HepG2 (cell line): ENCODE results near the gene WNT5A. TPM values are rescaled to one million over a fixed set of nuclear protein-coding genes. Genes with fewer than 3 reads are reported as not detected.

Source experiments
- ATAC-seq: fragments of 200-7000 bp; cut with Tn5 transposase; 3 replicates; pipeline ENCODE4 v1.9.1; 2020; ENCODE audit warnings: mild to moderate bottlenecking, moderate library complexity
- BruUV-seq: library from RNA; stranded (reverse); fragments of 400-500 nt; replicated peaks from 2 replicates; lab custom pipeline; 2021; lab: Mats Ljungman, UMichigan
- CTCF ChIA-PET: fragments of 300-600 bp; formaldehyde crosslinking; extraction: SDS; loops from one replicate; lab custom pipeline; 2021; ENCODE audit warnings: low total read pairs, inconsistent platforms, low intra/inter-chr PET ratio; lab: Yijun Ruan, JAX
- POLR2A ChIA-PET: fragments of 350-600 bp; sonication (Branson Sonifier 250); formaldehyde crosslinking; loops from one replicate; lab custom pipeline; 2020; ENCODE audit warnings: antibody characterized with exemption, inconsistent platforms; lab: Yijun Ruan, JAX
- DNase-seq: peaks from one replicate; pipeline ENCODE4 v3.0.0-alpha.2; 2015; ENCODE audit warnings: low spot score
- FAIRE-seq: peaks from 3 replicates; lab custom pipeline; 2011; peaks lifted over from hg19 to GRCh38; lab: Jason Lieb, UNC
- H2AFZ ChIP-seq: one replicate; pipeline ENCODE4 v1.6.1; 2011; ENCODE audit warnings: low read length, inconsistent platforms
- H3K27ac ChIP-seq: fragments of 300-600 bp; 3 replicates; pipeline ENCODE4 v1.8.0; 2011; ENCODE audit warnings: mixed run types, mild to moderate bottlenecking, mixed read lengths, low read length, inconsistent platforms; ENCODE audit not compliant: insufficient read depth; ENCODE audit errors: extremely low read length
- H3K27me3 ChIP-seq, 2 experiments: fragments of 200-600 bp in 1 of 2; 2 replicates in 1 of 2; 3 replicates in 1 of 2; pipeline versions ENCODE4 v1.6.0 to v1.8.0; 2011; ENCODE audit warnings: low read length in 2 of 2, mild to moderate bottlenecking in 2 of 2, moderate library complexity in 2 of 2, inconsistent platforms in 1 of 2; ENCODE audit not compliant: insufficient read depth in 2 of 2, control insufficient read depth in 1 of 2
- H3K36me3 ChIP-seq, 2 experiments: fragments of 200-600 bp in 1 of 2; replicated peaks in 1 of 2; 2 replicates in 1 of 2; 3 replicates in 1 of 2; pipeline versions ENCODE4 v1.5.1 to v1.8.0; 2011; ENCODE audit warnings: low read length in 2 of 2, inconsistent platforms in 1 of 2; ENCODE audit not compliant: insufficient read depth in 2 of 2, control insufficient read depth in 1 of 2
- H3K4me1 ChIP-seq: 2 replicates; pipeline ENCODE4 v1.5.1; 2012; ENCODE audit warnings: low read length, inconsistent platforms; ENCODE audit not compliant: insufficient read depth
- H3K4me2 ChIP-seq: 2 replicates; pipeline ENCODE4 v1.6.0; 2011; ENCODE audit warnings: low read depth, low read length, inconsistent platforms
- H3K4me3 ChIP-seq, 3 experiments: fragments of 200-600 bp in 1 of 3; sonication (generic), shearing (Covaris generic) in 1 of 3; replicated peaks in 1 of 3; 2 replicates each; pipeline ENCODE4 v1.5.1; 2011 to 2016; ENCODE audit warnings: low read length in 3 of 3, inconsistent platforms in 2 of 3, low read depth in 2 of 3, mild to moderate bottlenecking in 2 of 3, control low read depth in 1 of 3, mixed read lengths in 1 of 3; ENCODE audit not compliant: insufficient read depth in 1 of 3
- H3K79me2 ChIP-seq: one replicate; pipeline ENCODE4 v1.6.1; 2011; ENCODE audit warnings: low read length, inconsistent platforms; ENCODE audit not compliant: insufficient read depth
- H3K9ac ChIP-seq: 2 replicates; pipeline ENCODE4 v1.6.0; 2011; ENCODE audit warnings: mild to moderate bottlenecking, low read depth, low read length, inconsistent platforms; ENCODE audit not compliant: insufficient read depth
- H3K9me3 ChIP-seq: 2 replicates; pipeline ENCODE4 v1.5.1; 2012; ENCODE audit warnings: mild to moderate bottlenecking, low read length
- H4K20me1 ChIP-seq: 2 replicates; pipeline ENCODE4 v1.6.0; 2011; ENCODE audit warnings: inconsistent platforms, mild to moderate bottlenecking, low read length, moderate library complexity; ENCODE audit not compliant: insufficient read depth
- CHD4 ChIP-seq: fragments of 200-600 bp; sonication (generic); IDR thresholded peaks from 2 replicates; pipeline ENCODE4 v1.7.0; 2017; ENCODE audit warnings: mild to moderate bottlenecking, low read length, borderline replicate concordance
- E2F2 ChIP-seq: sonication (generic); formaldehyde crosslinking; IDR thresholded peaks from 2 replicates; pipeline ENCODE4 v1.4.0; 2020; ENCODE audit warnings: missing genetic modification reagents, borderline replicate concordance
- HBP1 ChIP-seq: IDR thresholded peaks from 2 replicates; pipeline ENCODE4 v1.6.1; 2016; ENCODE audit warnings: low read depth, control low read depth
- HOXA5 ChIP-seq: sonication (generic); formaldehyde crosslinking; IDR thresholded peaks from 2 replicates; pipeline ENCODE4 v1.4.0; 2020; ENCODE audit warnings: missing genetic modification reagents
- ISX ChIP-seq: sonication (generic); formaldehyde crosslinking; conservative IDR thresholded peaks from 2 replicates; pipeline ENCODE4 v1.5.0; 2020; ENCODE audit warnings: missing genetic modification reagents
- MBNL3 ChIP-seq: fragments of 250-450 bp; sonication (Bioruptor Pico); conservative IDR thresholded peaks from 2 replicates; pipeline ENCODE4 v1.8.0; 2022; ENCODE audit warnings: mild to moderate bottlenecking, inconsistent platforms
- SRSF4 ChIP-seq: fragments of 200-400 bp; formaldehyde crosslinking; IDR thresholded peaks from one replicate; pipeline ENCODE4 v1.6.1; 2018; ENCODE audit warnings: mild to moderate bottlenecking, low read depth, low read length, moderate library complexity; ENCODE audit not compliant: poor library complexity, severe bottlenecking
- ZBTB46 ChIP-seq: sonication (generic); formaldehyde crosslinking; IDR thresholded peaks from 2 replicates; pipeline ENCODE4 v1.4.0; 2020; ENCODE audit warnings: mild to moderate bottlenecking, missing genetic modification reagents, borderline replicate concordance
- ZNF724P ChIP-seq: sonication (generic); formaldehyde crosslinking; IDR thresholded peaks from 2 replicates; pipeline ENCODE4 v1.8.0; 2022; ENCODE audit warnings: missing genetic modification reagents, borderline replicate concordance
- ZNF766 ChIP-seq: sonication (generic); formaldehyde crosslinking; IDR thresholded peaks from 2 replicates; pipeline ENCODE4 v1.5.0; 2020; ENCODE audit warnings: missing genetic modification reagents, borderline replicate concordance
- ZNF768 ChIP-seq: sonication (generic); formaldehyde crosslinking; IDR thresholded peaks from 2 replicates; pipeline ENCODE4 v1.4.0; 2020; ENCODE audit warnings: missing genetic modification reagents
- WGBS: methylation state at CpG from one replicate; pipeline ENCODE4 v1.1.6; 2017; ENCODE audit warnings: low lambda C conversion rate; 5-methylcytosine and 5-hydroxymethylcytosine counted together
- in situ Hi-C: cut with HindIII; loops from 2 replicates; pipeline ENCODE4 v1.10.0; 2017; ENCODE audit warnings: low pct_unique_long_range_greater_than_20kb; ENCODE audit not compliant: extremely low pct_ligation_motif_present
- intact Hi-C: fragments of 100-400 bp; cut with micrococcal nuclease; formaldehyde crosslinking; loops from one replicate; pipeline ENCODE4 v1.10.0; 2022; ENCODE audit not compliant: unreplicated experiment
- polyA plus RNA-seq, 8 experiments: library from polyadenylated mRNA; depleted of rRNA in 3 of 8; stranded (reverse) in 7 of 8; unstranded in 1 of 8; fragments of >200 nt; fragmentation: Illumina TruSeq in 4 of 8; extraction: Trizol in 4 of 8; gene quantifications; 2 replicates each; pipeline versions ENCODE4 v1.2.1 to v1.2.3, GENCODE V29; 2011 to 2016; ENCODE audit warnings: low read depth in 4 of 8, missing spikeins in 1 of 8, mixed read lengths in 1 of 8; ENCODE audit not compliant: insufficient read depth in 1 of 8
- total RNA-seq, 5 experiments: library from RNA; depleted of rRNA; stranded (reverse); fragments of >200 nt; fragmentation: Illumina TruSeq; extraction: Trizol; gene quantifications; 2 replicates each; pipeline ENCODE4 v1.2.3, GENCODE V29; 2016; ENCODE audit warnings: low read depth in 1 of 5

Gene WNT5A
- total and polyA plus RNA-seq, 2 of the 13 experiments (the other 11 are each of a cell fraction or from before 2014, with no cell fraction given) = not detected

GRCh38 chr3:55442861-55443260 lies 44.2 kb downstream of the WNT5A start:
- no peaks in the 10 kb centered on the region for H3K9me3 ChIP-seq
- no peak overlapping the region for H3K4me2 ChIP-seq
- intact Hi-C loops (no loop called here), in situ Hi-C loops (no loop called here)
- H3K27ac ChIP-seq = no peak overlapping the region
- 30% methylated on average over 3 of the region's 3 CpGs for WGBS
- H3K4me1 ChIP-seq = peaks cover 9% of the 10 kb centered on the region
- CTCF ChIA-PET = no interaction called here
- TF ChIP-seq MBNL3 (CRISPR knock-in tag) = no peak
- TF ChIP-seq ISX (CRISPR knock-in tag) = no peak
- TF ChIP-seq ZBTB46 (CRISPR knock-in tag) = no peak
- TF ChIP-seq ZNF768 (CRISPR knock-in tag) = no peak
- no peak for TF ChIP-seq HBP1 (CRISPR knock-in tag)
- TF ChIP-seq HOXA5 (CRISPR knock-in tag) = no peak
- no peak for TF ChIP-seq E2F2
- no peak for TF ChIP-seq ZNF724P (CRISPR knock-in tag)
- TF ChIP-seq CHD4 = no peak
- TF ChIP-seq SRSF4 = no peak
- TF ChIP-seq ZNF766 (CRISPR knock-in tag) = no peak
- no peak for ATAC-seq
- no peaks in the 10 kb centered on the region for H3K27me3 ChIP-seq
- H3K79me2 ChIP-seq = no peaks in the 10 kb centered on the region
- no peaks in the 10 kb centered on the region for H4K20me1 ChIP-seq
- POLR2A ChIA-PET = no interaction called here
- no peak overlapping the region for H3K9ac ChIP-seq
- no peaks in the 10 kb centered on the region for H3K36me3 ChIP-seq
- FAIRE-seq = no peak
- H2AFZ ChIP-seq = no peak overlapping the region
- no TSS peak for BruUV-seq
- H3K4me3 ChIP-seq = no peak overlapping the region
- no peak for DNase-seq
